ENCODE measurements around the gene NCKAP5.

Gene NCKAP5

GRCh38 chr2:133304344-133304743 lies 263.9 kb downstream of the NCKAP5 start:
- no peaks in the 10 kb centered on the region for H3K36me3 Mint-ChIP-seq (ENCODE audit: low read depth)
- no peak overlapping the region for H3K27ac Mint-ChIP-seq
- ATAC-seq (no peak), DNase-seq (no peak)
- peaks cover 2% of the 10 kb centered on the region for H3K27me3 Mint-ChIP-seq
- H3K9me3 Mint-ChIP-seq = no peaks in the 10 kb centered on the region
- H3K4me3 Mint-ChIP-seq = no peak overlapping the region
- H3K4me1 Mint-ChIP-seq = no peaks in the 10 kb centered on the region

GRCh38 chr2:133303150-133303549 lies 265.1 kb downstream of the NCKAP5 start:
- no peaks in the 10 kb centered on the region for H3K9me3 Mint-ChIP-seq
- ATAC-seq = no peak
- H3K27ac Mint-ChIP-seq = no peak overlapping the region
- no peaks in the 10 kb centered on the region for H3K36me3 Mint-ChIP-seq (ENCODE audit: low read depth)
- no peaks in the 10 kb centered on the region for H3K4me1 Mint-ChIP-seq
- peaks cover 2% of the 10 kb centered on the region for H3K27me3 Mint-ChIP-seq
- H3K4me3 Mint-ChIP-seq = no peak overlapping the region
- no peak for DNase-seq

- no peak overlapping the region for H3K4me3 Mint-ChIP-seq
- no peaks in the 10 kb centered on the region for H3K27me3 Mint-ChIP-seq
- H3K27ac Mint-ChIP-seq = no peak overlapping the region
- no peak for DNase-seq
- ATAC-seq = no peak
- H3K36me3 Mint-ChIP-seq (ENCODE audit: low read depth) = no peaks in the 10 kb centered on the region
- no peaks in the 10 kb centered on the region for H3K4me1 Mint-ChIP-seq
- H3K9me3 Mint-ChIP-seq = no peaks in the 10 kb centered on the region
Observed at GRCh38 chr2:133296401-133296800, 271.9 kb downstream of the NCKAP5 start.

- Mint-ChIP-seq H3K27ac (no peak overlapping the region), H3K4me3 (no peak overlapping the region), H3K4me1 (no peaks in the 10 kb centered on the region), H3K36me3 (ENCODE audit: low read depth) (no peaks in the 10 kb centered on the region), H3K27me3 (no peaks in the 10 kb centered on the region), H3K9me3 (no peaks in the 10 kb centered on the region)
- DNase-seq = no peak
- no peak for ATAC-seq
Observed at GRCh38 chr2:133293544-133294353, 274.5 kb downstream of the NCKAP5 start.

- Mint-ChIP-seq H3K36me3 (ENCODE audit: low read depth) (no peaks in the 10 kb centered on the region), H3K27me3 (no peaks in the 10 kb centered on the region), H3K9me3 (peaks cover 5% of the 10 kb centered on the region), H3K27ac (no peak overlapping the region), H3K4me3 (no peak overlapping the region), H3K4me1 (no peaks in the 10 kb centered on the region)
- ATAC-seq (no peak), DNase-seq (no peak)
Observed at GRCh38 chr2:133292259-133292658, 276.0 kb downstream of the NCKAP5 start.

- Mint-ChIP-seq H3K9me3 (peaks cover 14% of the 10 kb centered on the region), H3K36me3 (ENCODE audit: low read depth) (no peaks in the 10 kb centered on the region), H3K4me1 (no peaks in the 10 kb centered on the region), H3K4me3 (no peak overlapping the region), H3K27ac (peak overlapping the region; percentile 41), H3K27me3 (no peaks in the 10 kb centered on the region)
- DNase-seq (no peak), ATAC-seq (no peak)
Observed at GRCh38 chr2:133287709-133288108, 280.6 kb downstream of the NCKAP5 start.

GRCh38 chr2:133286326-133286922 lies 281.8 kb downstream of the NCKAP5 start:
- H3K27ac Mint-ChIP-seq = no peak overlapping the region
- DNase-seq = no peak

GRCh38 chr2:133273031-133273430 lies 295.2 kb downstream of the NCKAP5 start:
- Mint-ChIP-seq H3K27me3 (no peaks in the 10 kb centered on the region), H3K4me1 (no peaks in the 10 kb centered on the region), H3K36me3 (ENCODE audit: low read depth) (no peaks in the 10 kb centered on the region), H3K9me3 (no peaks in the 10 kb centered on the region), H3K27ac (no peak overlapping the region), H3K4me3 (no peak overlapping the region)
- DNase-seq = no peak
- no peak for ATAC-seq

More at GRCh38 chr2:133286326-133286922, 281.8 kb downstream of the NCKAP5 start:
- Mint-ChIP-seq H3K27me3 (no peaks in the 10 kb centered on the region), H3K9me3 (peaks cover 14% of the 10 kb centered on the region), H3K4me1 (no peaks in the 10 kb centered on the region), H3K4me3 (no peak overlapping the region), H3K36me3 (ENCODE audit: low read depth) (no peaks in the 10 kb centered on the region)
- no peak for ATAC-seq

- Mint-ChIP-seq H3K27me3 (peaks cover 6% of the 10 kb centered on the region), H3K9me3 (no peaks in the 10 kb centered on the region), H3K4me1 (no peaks in the 10 kb centered on the region), H3K4me3 (no peak overlapping the region), H3K27ac (no peak overlapping the region), H3K36me3 (ENCODE audit: low read depth) (no peaks in the 10 kb centered on the region)
- no peak for DNase-seq
- ATAC-seq = no peak
Observed at GRCh38 chr2:133271105-133271504, 297.2 kb downstream of the NCKAP5 start.

GRCh38 chr2:133270550-133270949 lies 297.7 kb downstream of the NCKAP5 start:
- no peak overlapping the region for H3K27ac Mint-ChIP-seq
- no peaks in the 10 kb centered on the region for H3K36me3 Mint-ChIP-seq (ENCODE audit: low read depth)
- peaks cover 7% of the 10 kb centered on the region for H3K27me3 Mint-ChIP-seq
- H3K4me3 Mint-ChIP-seq = no peak overlapping the region
- ATAC-seq (no peak), DNase-seq (no peak)
- H3K4me1 Mint-ChIP-seq = no peaks in the 10 kb centered on the region
- H3K9me3 Mint-ChIP-seq = no peaks in the 10 kb centered on the region

GRCh38 chr2:133266926-133267590 lies 301.2 kb downstream of the NCKAP5 start:
- Mint-ChIP-seq H3K9me3 (no peaks in the 10 kb centered on the region), H3K27me3 (peaks cover 20% of the 10 kb centered on the region), H3K27ac (no peak overlapping the region), H3K36me3 (ENCODE audit: low read depth) (no peaks in the 10 kb centered on the region), H3K4me1 (no peaks in the 10 kb centered on the region), H3K4me3 (no peak overlapping the region)
- DNase-seq (no peak), ATAC-seq (no peak)

GRCh38 chr2:133266041-133266925 lies 302.0 kb downstream of the NCKAP5 start:
- Mint-ChIP-seq H3K4me1 (no peaks in the 10 kb centered on the region), H3K27me3 (peaks cover 20% of the 10 kb centered on the region), H3K27ac (no peak overlapping the region), H3K4me3 (no peak overlapping the region), H3K9me3 (no peaks in the 10 kb centered on the region), H3K36me3 (ENCODE audit: low read depth) (no peaks in the 10 kb centered on the region)
- ATAC-seq (no peak), DNase-seq (no peak)

GRCh38 chr2:133265432-133265949 lies 302.8 kb downstream of the NCKAP5 start:
- H3K36me3 Mint-ChIP-seq (ENCODE audit: low read depth) = no peaks in the 10 kb centered on the region
- ATAC-seq = no peak

GRCh38 chr2:133264989-133265401 lies 303.3 kb downstream of the NCKAP5 start:
- Mint-ChIP-seq H3K36me3 (ENCODE audit: low read depth) (no peaks in the 10 kb centered on the region), H3K27me3 (peaks cover 20% of the 10 kb centered on the region), H3K9me3 (no peaks in the 10 kb centered on the region), H3K27ac (no peak overlapping the region), H3K4me3 (no peak overlapping the region), H3K4me1 (no peaks in the 10 kb centered on the region)
- ATAC-seq (no peak), DNase-seq (no peak)

More at GRCh38 chr2:133265432-133265949, 302.8 kb downstream of the NCKAP5 start:
- no peak for DNase-seq
- Mint-ChIP-seq H3K27me3 (peaks cover 20% of the 10 kb centered on the region), H3K9me3 (no peaks in the 10 kb centered on the region), H3K4me3 (no peak overlapping the region), H3K27ac (no peak overlapping the region), H3K4me1 (no peaks in the 10 kb centered on the region)

All from activated naive CD8-positive, alpha-beta T cell treated with anti-CD3 and anti-CD28 coated beads, Interleukin-2, amount 50 U/mL, for 24 hours (primary cell).